Measurements from ENCODE around the gene LRRC32.

DNA sequence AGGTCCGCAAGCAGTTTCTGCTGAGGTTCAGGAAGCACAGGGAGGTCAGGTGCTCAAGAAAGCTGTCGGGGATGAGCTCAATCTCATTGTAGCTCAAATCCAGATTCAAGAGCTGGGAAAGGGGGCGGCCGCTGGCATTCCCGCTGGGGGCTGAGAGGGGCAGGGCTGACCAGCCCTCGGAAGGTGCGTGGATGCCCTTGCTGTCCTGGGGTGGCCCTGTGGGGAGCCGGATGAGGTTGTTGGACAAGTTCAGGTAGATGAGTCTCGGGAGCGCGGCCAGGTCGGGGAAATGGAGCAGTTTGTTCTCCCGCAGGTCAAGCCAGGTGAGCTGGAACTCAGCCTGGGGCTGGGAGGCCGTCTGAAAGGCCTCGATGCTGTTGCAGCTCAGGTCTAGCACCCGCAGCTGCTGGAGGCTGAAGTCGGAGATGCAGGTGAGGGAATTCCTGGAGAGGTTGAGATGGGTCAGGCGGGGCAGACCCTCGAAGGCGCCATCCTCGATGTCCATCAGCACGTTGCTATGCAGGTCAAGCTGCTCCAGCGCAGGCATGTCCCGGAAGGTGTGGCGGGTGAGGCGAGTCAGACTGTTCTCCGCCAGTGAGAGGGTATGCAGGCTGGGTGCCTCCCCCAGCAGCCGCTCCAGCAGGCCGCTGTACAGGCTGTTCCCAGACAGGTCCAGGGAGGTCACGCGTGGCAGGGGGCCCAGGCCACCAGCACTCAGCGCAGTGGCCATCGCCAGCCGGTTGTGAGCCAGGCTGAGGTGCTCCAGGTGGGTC is 9.8 kb downstream of the LRRC32 start:
- TF ChIP-seq, protein P1, sequence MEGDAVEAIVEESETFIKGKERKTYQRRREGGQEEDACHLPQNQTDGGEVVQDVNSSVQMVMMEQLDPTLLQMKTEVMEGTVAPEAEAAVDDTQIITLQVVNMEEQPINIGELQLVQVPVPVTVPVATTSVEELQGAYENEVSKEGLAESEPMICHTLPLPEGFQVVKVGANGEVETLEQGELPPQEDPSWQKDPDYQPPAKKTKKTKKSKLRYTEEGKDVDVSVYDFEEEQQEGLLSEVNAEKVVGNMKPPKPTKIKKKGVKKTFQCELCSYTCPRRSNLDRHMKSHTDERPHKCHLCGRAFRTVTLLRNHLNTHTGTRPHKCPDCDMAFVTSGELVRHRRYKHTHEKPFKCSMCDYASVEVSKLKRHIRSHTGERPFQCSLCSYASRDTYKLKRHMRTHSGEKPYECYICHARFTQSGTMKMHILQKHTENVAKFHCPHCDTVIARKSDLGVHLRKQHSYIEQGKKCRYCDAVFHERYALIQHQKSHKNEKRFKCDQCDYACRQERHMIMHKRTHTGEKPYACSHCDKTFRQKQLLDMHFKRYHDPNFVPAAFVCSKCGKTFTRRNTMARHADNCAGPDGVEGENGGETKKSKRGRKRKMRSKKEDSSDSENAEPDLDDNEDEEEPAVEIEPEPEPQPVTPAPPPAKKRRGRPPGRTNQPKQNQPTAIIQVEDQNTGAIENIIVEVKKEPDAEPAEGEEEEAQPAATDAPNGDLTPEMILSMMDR (IDR thresholded peaks at IDR 0.05), result no peak
- no peak for TF ChIP-seq POLR2A (IDR thresholded peaks at IDR 0.05)

All from thyroid gland (tissue), 4 donors.